HG03520 (cell line): ENCODE data around the gene ARL13B.
"Not testable (repeated sequence)": the region's sequence is repeated elsewhere in the genome, so short reads cannot be mapped to it uniquely, and the experiment has no call there.

Experiments
- ATAC-seq: cut with Tn5 transposase; IDR thresholded peaks from one replicate; pipeline ENCODE4 v1.9.1; 2021; ENCODE audit warnings: mild to moderate bottlenecking, moderate library complexity; ENCODE audit not compliant: unreplicated experiment

The ARL13B gene

GRCh38 chr3:94061297-94061696 is 81.3 kb downstream of the ARL13B start:
- no peak for ATAC-seq

- peak; percentile 91 for ATAC-seq
These were observed 82.8 kb downstream of the ARL13B start, which contains the start of the genes DHFR2 and NSUN3 for GRCh38 chr3:94062513-94063404. TSS of gene DHFR2 (minus strand) at chr3:94062916. CDS start at chr3:94061511, 1,405 bp downstream. TSS of gene NSUN3 (plus strand) at chr3:94063061. CDS start at chr3:94063127, 66 bp downstream.

- no peak for ATAC-seq
These were observed 83.7 kb downstream of the ARL13B start for GRCh38 chr3:94063496-94064119.

GRCh38 chr3:94064243-94064860 is 84.4 kb downstream of the ARL13B start:
- ATAC-seq: no peak

- ATAC-seq: no peak
These were observed 85.2 kb downstream of the ARL13B start for GRCh38 chr3:94065122-94065521.

GRCh38 chr3:94065819-94066480 is 86.0 kb downstream of the ARL13B start:
- no peak for ATAC-seq

- no peak for ATAC-seq
These were observed 86.8 kb downstream of the ARL13B start for GRCh38 chr3:94066506-94067500.

- ATAC-seq: no peak
These were observed 89.3 kb downstream of the ARL13B start for GRCh38 chr3:94069194-94069813.

- peak; percentile 47 for ATAC-seq
These were observed 90.5 kb downstream of the ARL13B start for GRCh38 chr3:94070341-94070911.

GRCh38 chr3:94071713-94072284 is 91.8 kb downstream of the ARL13B start:
- ATAC-seq: peak; percentile 52

- no peak for ATAC-seq
These were observed 96.1 kb downstream of the ARL13B start for GRCh38 chr3:94076055-94076454.

- ATAC-seq: not testable (repeated sequence)
These were observed 100.6 kb downstream of the ARL13B start for GRCh38 chr3:94080552-94080951.

- no peak for ATAC-seq
These were observed 101.9 kb downstream of the ARL13B start for GRCh38 chr3:94081884-94082283.

GRCh38 chr3:94082391-94082937 is 102.5 kb downstream of the ARL13B start:
- no peak for ATAC-seq

- no peak for ATAC-seq
These were observed 103.3 kb downstream of the ARL13B start for GRCh38 chr3:94083261-94083660.

GRCh38 chr3:94089126-94089525 is 109.2 kb downstream of the ARL13B start:
- no peak for ATAC-seq

- ATAC-seq: no peak
These were observed 112.1 kb downstream of the ARL13B start for GRCh38 chr3:94092086-94092485.

- ATAC-seq: no peak
These were observed 113.2 kb downstream of the ARL13B start for GRCh38 chr3:94093151-94093550.
